Smooth muscle cell (in vitro differentiated cells): Measurements from ENCODE around the gene ZNF678. TPM values are rescaled to one million over a fixed set of nuclear protein-coding genes. Genes with fewer than 3 reads are reported as not detected.

Experiments
- DNase-seq: peaks from one replicate; lab custom pipeline; 2025; ENCODE audit not compliant: unreplicated experiment; lab: John Stamatoyannopoulos, UW
- H2AFZ ChIP-seq: fragments of 200-600 bp; sonication (generic); 2 replicates; pipeline ENCODE4 v1.6.0; 2016; ENCODE audit warnings: antibody characterized with exemption, low read depth, mild to moderate bottlenecking
- H3F3A ChIP-seq: fragments of 200-600 bp; sonication (generic); 2 replicates; pipeline ENCODE4 v1.6.0; 2017; ENCODE audit warnings: antibody characterized with exemption, low read depth
- H3K27ac ChIP-seq: fragments of 200-600 bp; sonication (generic); 2 replicates; pipeline ENCODE4 v1.5.1; 2016; ENCODE audit warnings: low read depth, mild to moderate bottlenecking
- H3K27me3 ChIP-seq: fragments of 200-600 bp; sonication (generic); 2 replicates; pipeline ENCODE4 v1.6.1; 2016; ENCODE audit warnings: low read depth, mild to moderate bottlenecking
- H3K36me3 ChIP-seq: fragments of 200-600 bp; sonication (generic); 2 replicates; pipeline ENCODE4 v1.5.1; 2016; ENCODE audit warnings: low read depth
- H3K4me1 ChIP-seq: fragments of 200-600 bp; sonication (generic); 2 replicates; pipeline ENCODE4 v1.5.1; 2016; ENCODE audit warnings: low read depth
- H3K4me2 ChIP-seq: fragments of 200-600 bp; sonication (generic); 2 replicates; pipeline ENCODE4 v1.6.0; 2016; ENCODE audit warnings: mild to moderate bottlenecking
- H3K4me3 ChIP-seq: fragments of 200-600 bp; sonication (generic); 2 replicates; pipeline ENCODE4 v1.5.1; 2016; ENCODE audit warnings: mild to moderate bottlenecking
- H3K79me2 ChIP-seq: fragments of 200-600 bp; sonication (generic); 2 replicates; pipeline ENCODE4 v1.6.0; 2016; ENCODE audit warnings: low read depth, mild to moderate bottlenecking
- H3K9ac ChIP-seq: fragments of 200-600 bp; sonication (generic); 2 replicates; pipeline ENCODE4 v1.6.0; 2016; ENCODE audit warnings: low read depth
- H3K9me3 ChIP-seq: fragments of 200-600 bp; sonication (generic); replicated peaks from 2 replicates; pipeline ENCODE4 v1.5.1; 2016; ENCODE audit warnings: low read depth
- H4K20me1 ChIP-seq: fragments of 200-600 bp; sonication (generic); 2 replicates; pipeline ENCODE4 v1.6.0; 2016; ENCODE audit warnings: low read depth
- WGBS: methylation state at CpG from one replicate; pipeline ENCODE4 v1.1.7; 2016; ENCODE audit warnings: low lambda C conversion rate; 5-methylcytosine and 5-hydroxymethylcytosine counted together
- polyA plus RNA-seq: library from polyadenylated mRNA; unstranded; fragments of >200 nt; fragmentation: Nextera tagmentation; extraction: Ambion mirVana; gene quantifications from 2 replicates; pipeline ENCODE4 v1.2.1, GENCODE V29; 2016
- total RNA-seq: library from RNA; depleted of rRNA; stranded (reverse); fragments of >200 nt; gene quantifications from 2 replicates; pipeline ENCODE4 v1.2.3, GENCODE V29; 2014
- TF ChIP-seq, protein P1 (sequence below): fragments of 200-600 bp; sonication (generic); IDR thresholded peaks from 2 replicates; pipeline ENCODE4 v1.5.1; 2017; ENCODE audit warnings: borderline replicate concordance, mild to moderate bottlenecking, antibody characterized with exemption; ENCODE audit not compliant: insufficient read depth, poor library complexity, severe bottlenecking

The ZNF678 gene
- total and polyA plus RNA-seq, 2 experiments from 2014 or later, result 2.1 to 8.7 TPM

DNA sequence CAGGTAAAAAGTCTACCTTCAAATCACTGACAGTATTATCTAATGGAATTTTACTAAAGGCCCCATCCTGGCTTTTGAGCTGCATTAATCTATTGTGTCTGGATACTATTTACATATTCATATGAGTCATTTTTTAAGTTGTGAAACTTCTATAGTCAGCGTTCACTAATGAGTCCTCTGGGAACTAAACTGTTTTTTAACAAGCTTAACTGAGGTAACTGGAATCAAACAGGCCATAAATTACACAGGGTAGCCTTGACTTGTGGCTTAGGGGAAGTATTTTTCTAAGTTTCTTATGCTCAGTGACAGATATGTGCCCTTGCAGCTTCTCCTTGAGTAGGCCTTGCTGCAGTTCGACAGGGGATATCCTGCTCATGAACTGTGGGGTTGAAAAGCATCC lies 102.9 kb downstream of the ZNF678 start:
- DNase-seq, result no peak
- H3K4me1 ChIP-seq, result no peaks in the 10 kb centered on the region
- TF ChIP-seq, protein P1, sequence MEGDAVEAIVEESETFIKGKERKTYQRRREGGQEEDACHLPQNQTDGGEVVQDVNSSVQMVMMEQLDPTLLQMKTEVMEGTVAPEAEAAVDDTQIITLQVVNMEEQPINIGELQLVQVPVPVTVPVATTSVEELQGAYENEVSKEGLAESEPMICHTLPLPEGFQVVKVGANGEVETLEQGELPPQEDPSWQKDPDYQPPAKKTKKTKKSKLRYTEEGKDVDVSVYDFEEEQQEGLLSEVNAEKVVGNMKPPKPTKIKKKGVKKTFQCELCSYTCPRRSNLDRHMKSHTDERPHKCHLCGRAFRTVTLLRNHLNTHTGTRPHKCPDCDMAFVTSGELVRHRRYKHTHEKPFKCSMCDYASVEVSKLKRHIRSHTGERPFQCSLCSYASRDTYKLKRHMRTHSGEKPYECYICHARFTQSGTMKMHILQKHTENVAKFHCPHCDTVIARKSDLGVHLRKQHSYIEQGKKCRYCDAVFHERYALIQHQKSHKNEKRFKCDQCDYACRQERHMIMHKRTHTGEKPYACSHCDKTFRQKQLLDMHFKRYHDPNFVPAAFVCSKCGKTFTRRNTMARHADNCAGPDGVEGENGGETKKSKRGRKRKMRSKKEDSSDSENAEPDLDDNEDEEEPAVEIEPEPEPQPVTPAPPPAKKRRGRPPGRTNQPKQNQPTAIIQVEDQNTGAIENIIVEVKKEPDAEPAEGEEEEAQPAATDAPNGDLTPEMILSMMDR, result no peak
- peaks cover 43% of the 10 kb centered on the region for H3K9me3 ChIP-seq
- H3K36me3 ChIP-seq, result peaks cover 5% of the 10 kb centered on the region
- no peak overlapping the region for H3K9ac ChIP-seq
- no peak overlapping the region for H3K4me2 ChIP-seq
- H3K4me3 ChIP-seq, result no peak overlapping the region
- no peaks in the 10 kb centered on the region for H3F3A ChIP-seq
- no peak overlapping the region for H3K27ac ChIP-seq
- no peak overlapping the region for H2AFZ ChIP-seq
- H3K79me2 ChIP-seq, result no peaks in the 10 kb centered on the region
- no peaks in the 10 kb centered on the region for H3K27me3 ChIP-seq
- 92% methylated on average over 2 of the region's 2 CpGs for WGBS
- no peaks in the 10 kb centered on the region for H4K20me1 ChIP-seq

DNA sequence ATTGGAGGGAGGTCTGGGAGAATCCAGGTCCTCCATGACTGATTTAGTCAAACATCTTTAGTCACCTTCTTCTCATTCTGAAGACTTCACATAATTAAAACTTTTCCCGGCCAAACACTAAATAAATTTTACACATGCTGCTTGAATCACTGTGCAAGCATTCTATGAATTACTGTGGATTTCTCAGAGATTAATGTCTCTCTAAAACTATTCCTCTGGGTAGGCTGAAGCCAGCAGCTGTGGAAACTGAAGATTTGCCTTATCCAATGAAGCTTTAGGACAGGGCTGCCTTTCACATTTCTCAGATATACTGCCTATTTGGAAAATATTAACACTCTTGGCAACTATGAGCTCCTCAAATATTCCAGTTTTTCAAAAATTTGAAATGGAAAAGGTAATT lies 110.1 kb downstream of the ZNF678 start:
- 92% methylated on average over 1 of the region's 1 CpG for WGBS
- H3K9me3 ChIP-seq, result peaks cover 1% of the 10 kb centered on the region
- DNase-seq, result no peak
- no peaks in the 10 kb centered on the region for H3K36me3 ChIP-seq
- no peak overlapping the region for H3K4me2 ChIP-seq
- H2AFZ ChIP-seq, result no peak overlapping the region
- TF ChIP-seq, protein P1, result no peak
- no peaks in the 10 kb centered on the region for H3F3A ChIP-seq
- H4K20me1 ChIP-seq, result no peaks in the 10 kb centered on the region
- no peaks in the 10 kb centered on the region for H3K27me3 ChIP-seq
- H3K4me3 ChIP-seq, result no peak overlapping the region
- no peaks in the 10 kb centered on the region for H3K4me1 ChIP-seq
- no peak overlapping the region for H3K27ac ChIP-seq
- H3K79me2 ChIP-seq, result no peaks in the 10 kb centered on the region
- no peak overlapping the region for H3K9ac ChIP-seq

DNA sequence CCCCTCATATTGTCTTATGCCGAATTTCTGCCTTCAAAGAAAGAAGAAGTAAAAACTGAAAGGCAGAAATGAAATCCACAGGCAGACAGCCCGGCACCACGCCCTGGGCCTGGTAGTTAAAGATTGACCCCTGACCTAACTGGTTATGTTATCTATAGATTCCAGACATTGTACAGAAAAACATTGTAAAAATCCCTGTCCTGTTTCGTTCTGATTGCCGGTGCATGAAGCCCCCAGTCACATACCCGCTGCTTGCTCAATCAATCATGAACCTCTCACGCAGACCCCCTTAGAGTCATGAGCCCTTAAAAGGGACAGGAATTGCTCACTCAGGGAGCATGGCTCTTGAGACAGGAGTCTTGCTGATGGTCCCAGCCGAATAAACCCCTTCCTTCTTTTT lies 122.5 kb downstream of the ZNF678 start:
- WGBS, result 91% methylated on average over 8 of the region's 8 CpGs

More for the DNA sequence above, 122.5 kb downstream of the ZNF678 start:
- Histone ChIP-seq H3K27ac (no peak overlapping the region), H3K36me3 (no peaks in the 10 kb centered on the region), H4K20me1 (no peaks in the 10 kb centered on the region), H3K4me1 (no peaks in the 10 kb centered on the region), H3K79me2 (no peaks in the 10 kb centered on the region), H2AFZ (no peak overlapping the region), H3K27me3 (no peaks in the 10 kb centered on the region), H3K4me3 (no peak overlapping the region), H3K4me2 (no peak overlapping the region), H3F3A (no peaks in the 10 kb centered on the region), H3K9me3 (peaks cover 10% of the 10 kb centered on the region), H3K9ac (no peak overlapping the region)
- no peak for DNase-seq
- TF ChIP-seq, protein P1, result no peak
